ENCODE measurements around the gene MT1A. TPM values are rescaled to one million over a fixed set of nuclear protein-coding genes. Genes with fewer than 3 reads are reported as not detected.

Gene MT1A
- total RNA-seq, 2 experiments from 2014 or later: not detected

GRCh38 chr16:56681939-56682702, 43.7 kb downstream of the MT1A start, which contains the start of gene MT1X:
Gene MT1X, plus strand, starts transcription at chr16:56682470. Its CDS starts 71 bp downstream, at chr16:56682541.
- H3K4me1 Mint-ChIP-seq: peaks cover 30% of the 10 kb centered on the region
- peak within 1 kb of the TSS; percentile 92 for H3K27ac Mint-ChIP-seq
- peak; percentile 95 for DNase-seq
- POLR2A ChIA-PET: interaction anchor here (0.7 to 2.5 kb wide), 32 partner anchors 8 to 249 kb away, joined by 3 to 29 read pairs (median 5); partner anchors contain the start of genes MT1E, MT1G, MT1H and MT2A
- peak within 1 kb of the TSS; percentile 89 for H3K4me3 Mint-ChIP-seq
- no peaks in the 10 kb centered on the region for H3K9me3 Mint-ChIP-seq
- CTCF ChIA-PET: interaction anchor here (0.6 to 5.0 kb wide), 7 partner anchors 14 to 403 kb away, joined by 3 to 30 read pairs (median 4); no protein-coding TSS in a partner anchor
- no peaks in the 10 kb centered on the region for H3K27me3 Mint-ChIP-seq
- peaks cover 9% of the 10 kb centered on the region for H3K36me3 Mint-ChIP-seq (ENCODE audit: low read depth)

GRCh38 chr16:56682703-56683397, 44.4 kb downstream of the MT1A start:
- Mint-ChIP-seq H3K27ac (peak overlapping the region; percentile 44), H3K9me3 (no peaks in the 10 kb centered on the region), H3K27me3 (no peaks in the 10 kb centered on the region), H3K4me1 (peaks cover 30% of the 10 kb centered on the region), H3K36me3 (ENCODE audit: low read depth) (peaks cover 9% of the 10 kb centered on the region), H3K4me3 (peak overlapping the region; percentile 89)
- CTCF ChIA-PET: interaction anchor here (0.6 to 5.0 kb wide), 7 partner anchors 13 to 404 kb away, joined by 3 to 30 read pairs (median 4); no protein-coding TSS in a partner anchor
- POLR2A ChIA-PET: interaction anchor here (0.7 to 2.5 kb wide), 32 partner anchors 9 to 248 kb away, joined by 3 to 29 read pairs (median 5); partner anchors contain the start of genes MT1E, MT1G, MT1H and MT2A
- DNase-seq: no peak

GRCh38 chr16:56683424-56684172, 45.1 kb downstream of the MT1A start:
- Mint-ChIP-seq H3K9me3 (no peaks in the 10 kb centered on the region), H3K4me1 (peaks cover 30% of the 10 kb centered on the region), H3K36me3 (ENCODE audit: low read depth) (peaks cover 9% of the 10 kb centered on the region), H3K27me3 (peaks cover 2% of the 10 kb centered on the region), H3K27ac (no peak overlapping the region), H3K4me3 (peak overlapping the region; percentile 89)
- POLR2A ChIA-PET: interaction anchor here (0.8 to 2.5 kb wide), 28 partner anchors 10 to 248 kb away, joined by 3 to 29 read pairs (median 6); partner anchors contain the start of genes MT1E, MT1G, MT1H and MT2A
- CTCF ChIA-PET: interaction anchor here (1.3 to 5.0 kb wide), 4 partner anchors 12 to 74 kb away, joined by 3 to 30 read pairs (median 6); no protein-coding TSS in a partner anchor
- no peak for DNase-seq

GRCh38 chr16:56684256-56684925, 45.9 kb downstream of the MT1A start:
- Mint-ChIP-seq H3K9me3 (no peaks in the 10 kb centered on the region), H3K27ac (no peak overlapping the region), H3K27me3 (peaks cover 4% of the 10 kb centered on the region), H3K36me3 (ENCODE audit: low read depth) (peaks cover 9% of the 10 kb centered on the region), H3K4me1 (peaks cover 30% of the 10 kb centered on the region), H3K4me3 (peak overlapping the region; percentile 44)
- CTCF ChIA-PET: interaction anchor here (5.0 kb wide), 1 partner anchor 17 kb away, joined by 30 read pairs; no protein-coding TSS in a partner anchor
- no peak for DNase-seq
- POLR2A ChIA-PET: interaction anchor here (0.8 to 1.0 kb wide), 2 partner anchors 11 to 233 kb away, joined by 3 read pairs; partner anchors contain the start of genes NUDT21 and OGFOD1

GRCh38 chr16:56684926-56685590, 46.6 kb downstream of the MT1A start:
- peaks cover 8% of the 10 kb centered on the region for H3K27me3 Mint-ChIP-seq
- CTCF ChIA-PET: interaction anchor here (0.8 to 5.0 kb wide), 2 partner anchors 12 to 17 kb away, joined by 3 to 30 read pairs; no protein-coding TSS in a partner anchor
- peaks cover 25% of the 10 kb centered on the region for H3K4me1 Mint-ChIP-seq
- H3K9me3 Mint-ChIP-seq: no peaks in the 10 kb centered on the region
- POLR2A ChIA-PET: no interaction called here
- no peak overlapping the region for H3K4me3 Mint-ChIP-seq
- DNase-seq: no peak
- H3K36me3 Mint-ChIP-seq (ENCODE audit: low read depth): peaks cover 9% of the 10 kb centered on the region
- no peak overlapping the region for H3K27ac Mint-ChIP-seq

- peaks cover 12% of the 10 kb centered on the region for H3K27me3 Mint-ChIP-seq
- no peak overlapping the region for H3K27ac Mint-ChIP-seq
- CTCF ChIA-PET: interaction anchor here (0.8 kb wide), 1 partner anchor 42 kb away, joined by 3 read pairs; no protein-coding TSS in a partner anchor
These were observed 48.3 kb downstream of the MT1A start for GRCh38 chr16:56686758-56687157.

GRCh38 chr16:56688762-56689161, 50.3 kb downstream of the MT1A start:
- POLR2A ChIA-PET: no interaction called here

More at GRCh38 chr16:56686758-56687157, 48.3 kb downstream of the MT1A start:
- Mint-ChIP-seq H3K9me3 (no peaks in the 10 kb centered on the region), H3K36me3 (ENCODE audit: low read depth) (peaks cover 9% of the 10 kb centered on the region), H3K4me1 (peaks cover 15% of the 10 kb centered on the region), H3K4me3 (no peak overlapping the region)
- POLR2A ChIA-PET: interaction anchor here (0.6 kb wide), 1 partner anchor 15 kb away, joined by 3 read pairs; no protein-coding TSS in a partner anchor
- DNase-seq: no peak

GRCh38 chr16:56689171-56689570, 50.7 kb downstream of the MT1A start:
- H3K4me3 Mint-ChIP-seq: no peak overlapping the region
- no peaks in the 10 kb centered on the region for H3K9me3 Mint-ChIP-seq
- H3K27me3 Mint-ChIP-seq: peaks cover 12% of the 10 kb centered on the region
- H3K4me1 Mint-ChIP-seq: no peaks in the 10 kb centered on the region
- peaks cover 7% of the 10 kb centered on the region for H3K36me3 Mint-ChIP-seq (ENCODE audit: low read depth)
- no peak for DNase-seq
- POLR2A ChIA-PET: no interaction called here
- CTCF ChIA-PET: interaction anchor here (1.0 to 2.1 kb wide), 2 partner anchors 13 kb away, joined by 3 to 6 read pairs; no protein-coding TSS in a partner anchor
- no peak overlapping the region for H3K27ac Mint-ChIP-seq

More at GRCh38 chr16:56688762-56689161, 50.3 kb downstream of the MT1A start:
- Mint-ChIP-seq H3K4me1 (peaks cover 4% of the 10 kb centered on the region), H3K27me3 (peaks cover 12% of the 10 kb centered on the region), H3K27ac (no peak overlapping the region), H3K36me3 (ENCODE audit: low read depth) (peaks cover 9% of the 10 kb centered on the region), H3K4me3 (no peak overlapping the region), H3K9me3 (no peaks in the 10 kb centered on the region)
- CTCF ChIA-PET: interaction anchor here (2.1 kb wide), 1 partner anchor 13 kb away, joined by 6 read pairs; no protein-coding TSS in a partner anchor
- no peak for DNase-seq

Other genes starting within 250 kb of the MT1A start
- gene AMFR, start 213.1 kb upstream of the MT1A start, total RNA-seq: 10 to 100 TPM; 48.8 to 51.0 TPM
- 100 to 1,000 TPM; 239 to 241 TPM for gene NUDT21, start 187.3 kb upstream of the MT1A start, total RNA-seq
- gene OGFOD1, start 187.1 kb upstream of the MT1A start, total RNA-seq: 10 to 100 TPM; 36.5 to 39.5 TPM
- gene BBS2, start 118.6 kb upstream of the MT1A start, total RNA-seq: 10 to 100 TPM; 15.6 to 18.4 TPM
- not detected for gene MT4, start 73.6 kb upstream of the MT1A start, total RNA-seq
- gene MT3, start 49.1 kb upstream of the MT1A start, total RNA-seq: 1 to 10 TPM; 1.8 to 2.5 TPM
- 10 to 100 TPM; 47.9 to 51.4 TPM for gene MT2A, start 30.1 kb upstream of the MT1A start, total RNA-seq
- gene MT1E, start 12.9 kb upstream of the MT1A start, total RNA-seq: 10 to 100 TPM; 10.4 to 12.3 TPM
- not detected for gene MT1M, start 6.0 kb upstream of the MT1A start, total RNA-seq
- gene MT1B, start 13.2 kb downstream of the MT1A start, total RNA-seq: not detected
- gene MT1F, start 19.3 kb downstream of the MT1A start, total RNA-seq: 10 to 100 TPM; 15.8 to 16.4 TPM
- gene MT1G, start 29.4 kb downstream of the MT1A start, total RNA-seq: 1 to 10 TPM; 2.2 to 2.9 TPM
- not detected for gene MT1H, start 31.1 kb downstream of the MT1A start, total RNA-seq
- 10 to 100 TPM; 28.4 to 33.1 TPM for gene MT1X, start 43.8 kb downstream of the MT1A start, total RNA-seq
- gene NUP93, start 91.5 kb downstream of the MT1A start, total RNA-seq: 10 to 100 TPM; 66.4 to 70.1 TPM
- not detected for gene SLC12A3, start 226.5 kb downstream of the MT1A start, total RNA-seq

Data from activated CD4-positive, alpha-beta memory T cell treated with anti-CD3 and anti-CD28 coated beads, Interleukin-2, amount 10 ng/mL, durations not matched to agents 7 days and 5 days (primary cell).